LNCaP clone FGC (cell line): ENCODE measurements around the gene ZNF595.

Experiments used
- DNase-seq: peaks from one replicate; pipeline ENCODE4 v3.0.0-alpha.2; 2011; ENCODE audit warnings: low read depth
- H3K4me3 ChIP-seq: 2 replicates; pipeline ENCODE4 v1.5.1; 2011; ENCODE audit warnings: mild to moderate bottlenecking, low read depth, low read length, control low read depth
- TF ChIP-seq, protein P1 (sequence below): IDR thresholded peaks from 2 replicates; pipeline ENCODE4 v1.5.1; 2012; ENCODE audit warnings: mild to moderate bottlenecking; ENCODE audit not compliant: control insufficient read depth, insufficient read depth; ENCODE audit errors: extremely low read depth

Gene ZNF595

DNA sequence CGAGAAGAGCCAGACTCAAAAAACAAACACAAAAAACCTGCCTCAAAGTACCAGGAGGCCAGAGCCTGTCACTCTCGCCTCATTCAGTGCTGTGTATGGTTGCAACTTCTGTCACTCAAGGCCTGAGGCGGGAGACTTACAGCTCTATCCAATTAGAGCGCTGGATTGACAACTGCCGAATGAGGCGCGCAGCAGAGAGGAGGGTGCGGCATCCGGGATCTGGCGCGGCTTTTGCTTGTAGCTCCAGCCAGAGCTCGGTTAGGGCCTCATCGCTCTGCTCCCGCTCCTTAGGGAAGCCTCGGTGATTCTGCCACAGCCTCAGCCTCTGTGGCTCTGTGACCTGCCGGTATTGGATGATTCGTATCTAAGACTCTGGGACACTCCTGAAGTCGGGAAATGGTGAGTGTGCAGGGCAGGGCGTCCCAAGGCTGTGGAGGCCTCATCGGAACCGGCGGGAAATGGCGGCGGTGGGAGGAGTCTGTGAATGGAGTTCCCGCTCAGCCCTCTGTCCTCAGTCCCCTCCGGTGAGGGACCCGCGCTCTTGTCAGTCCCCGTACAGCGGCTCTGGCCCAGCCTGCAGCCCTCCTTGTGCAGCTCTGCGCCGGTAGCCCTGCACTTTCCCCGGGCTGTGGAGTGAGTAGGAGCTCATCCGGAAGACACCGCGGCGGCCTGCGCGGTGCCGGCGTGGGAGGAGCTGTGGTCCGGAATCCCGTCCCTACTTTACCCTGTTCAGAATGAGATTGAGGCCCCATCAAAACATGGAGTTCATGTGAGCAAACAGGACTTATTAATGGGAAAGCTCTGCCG is 71.4 kb downstream of the ZNF595 start, which contains the start of gene ZNF718:
Gene ZNF718 (plus strand): TSS at position 227 of the 807 bp plus-strand sequence. CDS start 170 bp downstream, at position 397.
- TF ChIP-seq, protein P1, sequence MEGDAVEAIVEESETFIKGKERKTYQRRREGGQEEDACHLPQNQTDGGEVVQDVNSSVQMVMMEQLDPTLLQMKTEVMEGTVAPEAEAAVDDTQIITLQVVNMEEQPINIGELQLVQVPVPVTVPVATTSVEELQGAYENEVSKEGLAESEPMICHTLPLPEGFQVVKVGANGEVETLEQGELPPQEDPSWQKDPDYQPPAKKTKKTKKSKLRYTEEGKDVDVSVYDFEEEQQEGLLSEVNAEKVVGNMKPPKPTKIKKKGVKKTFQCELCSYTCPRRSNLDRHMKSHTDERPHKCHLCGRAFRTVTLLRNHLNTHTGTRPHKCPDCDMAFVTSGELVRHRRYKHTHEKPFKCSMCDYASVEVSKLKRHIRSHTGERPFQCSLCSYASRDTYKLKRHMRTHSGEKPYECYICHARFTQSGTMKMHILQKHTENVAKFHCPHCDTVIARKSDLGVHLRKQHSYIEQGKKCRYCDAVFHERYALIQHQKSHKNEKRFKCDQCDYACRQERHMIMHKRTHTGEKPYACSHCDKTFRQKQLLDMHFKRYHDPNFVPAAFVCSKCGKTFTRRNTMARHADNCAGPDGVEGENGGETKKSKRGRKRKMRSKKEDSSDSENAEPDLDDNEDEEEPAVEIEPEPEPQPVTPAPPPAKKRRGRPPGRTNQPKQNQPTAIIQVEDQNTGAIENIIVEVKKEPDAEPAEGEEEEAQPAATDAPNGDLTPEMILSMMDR = no peak
- H3K4me3 ChIP-seq = peak within 1 kb of the TSS; percentile 99
- DNase-seq = peak; percentile 95

DNA sequence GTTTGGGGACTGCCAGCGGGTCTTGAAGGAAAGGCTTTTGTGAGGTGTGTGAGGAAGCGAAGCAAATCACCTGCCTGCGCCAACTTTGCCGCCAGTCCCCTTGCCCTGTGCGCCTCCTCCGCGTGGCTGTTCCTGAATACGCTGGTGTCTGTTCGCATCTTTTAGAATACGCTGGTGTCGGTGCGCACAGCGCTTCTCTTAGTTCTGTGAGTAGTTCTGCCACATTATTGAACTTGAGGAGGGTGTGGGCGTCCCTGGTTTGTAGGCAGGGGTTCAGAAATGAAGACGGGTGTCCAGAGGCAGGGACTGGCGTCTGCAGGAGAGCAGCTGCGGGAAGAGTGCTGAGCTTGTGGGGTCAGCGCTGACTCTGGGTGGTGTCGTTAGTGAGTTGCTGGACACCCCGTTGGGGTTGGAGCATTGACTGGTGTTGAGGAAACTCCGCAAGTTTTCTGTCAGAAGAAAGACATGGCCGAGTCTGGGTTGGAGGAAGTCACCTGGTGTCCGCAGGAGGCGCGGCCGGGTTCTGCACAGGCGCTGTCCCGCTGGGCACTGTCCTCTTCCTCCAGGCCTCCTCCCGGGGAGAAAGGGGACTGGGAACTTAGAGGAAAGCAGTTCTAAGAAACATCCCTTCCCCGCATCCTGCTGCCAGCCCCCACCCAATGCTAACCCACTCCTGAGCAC is 72.1 kb downstream of the ZNF595 start:
- TF ChIP-seq, protein P1 = no peak
- H3K4me3 ChIP-seq = peak overlapping the region; percentile 99
- DNase-seq = peak; percentile 53

DNA sequence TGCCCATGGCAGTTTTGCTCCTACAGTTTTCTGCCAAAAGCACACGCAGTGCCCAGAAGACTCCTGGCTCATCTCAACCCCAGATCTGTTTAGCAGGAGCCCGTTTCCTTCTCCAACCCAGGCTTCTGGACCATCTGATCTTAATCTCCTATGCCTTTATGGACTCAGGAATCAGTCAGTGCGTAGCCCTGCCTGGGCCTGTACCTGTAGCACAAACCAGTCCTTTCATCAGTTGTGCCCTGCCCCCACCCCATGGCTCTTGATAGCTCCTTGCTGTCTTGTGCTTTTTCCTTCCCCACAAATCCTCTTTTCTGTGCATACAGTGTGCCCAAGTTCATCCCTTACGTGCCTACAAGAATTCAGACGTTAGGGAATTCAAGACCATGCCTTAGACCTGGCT is 72.7 kb downstream of the ZNF595 start:
- peak overlapping the region; percentile 99 for H3K4me3 ChIP-seq
- TF ChIP-seq, protein P1 = no peak
- no peak for DNase-seq

DNA sequence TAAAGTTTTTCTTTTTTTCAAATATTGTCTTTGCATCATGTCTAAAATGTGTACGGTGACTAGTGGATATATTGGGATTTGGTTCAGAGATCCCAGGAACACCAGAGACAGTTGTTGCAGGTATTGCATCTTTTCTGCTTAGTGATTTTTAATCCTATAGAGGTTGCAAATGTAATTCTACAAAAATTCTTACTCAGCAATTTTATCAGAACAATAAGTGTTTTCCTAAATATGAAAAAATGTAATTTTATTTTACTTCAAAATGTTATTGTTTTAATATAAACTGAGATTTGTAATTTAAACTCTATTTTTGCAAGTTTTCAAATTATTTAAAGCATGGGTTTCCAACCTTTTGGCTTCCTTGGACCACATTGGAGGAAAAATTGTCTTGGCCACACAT is 79.4 kb downstream of the ZNF595 start:
- DNase-seq = no peak
- TF ChIP-seq, protein P1 = no peak
- H3K4me3 ChIP-seq = no peak overlapping the region
